ENCODE data around the gene SYNC.
"Not testable (repeated sequence)": the region's sequence is repeated elsewhere in the genome, so short reads cannot be mapped to it uniquely, and the experiment has no call there.

Gene SYNC

DNA sequence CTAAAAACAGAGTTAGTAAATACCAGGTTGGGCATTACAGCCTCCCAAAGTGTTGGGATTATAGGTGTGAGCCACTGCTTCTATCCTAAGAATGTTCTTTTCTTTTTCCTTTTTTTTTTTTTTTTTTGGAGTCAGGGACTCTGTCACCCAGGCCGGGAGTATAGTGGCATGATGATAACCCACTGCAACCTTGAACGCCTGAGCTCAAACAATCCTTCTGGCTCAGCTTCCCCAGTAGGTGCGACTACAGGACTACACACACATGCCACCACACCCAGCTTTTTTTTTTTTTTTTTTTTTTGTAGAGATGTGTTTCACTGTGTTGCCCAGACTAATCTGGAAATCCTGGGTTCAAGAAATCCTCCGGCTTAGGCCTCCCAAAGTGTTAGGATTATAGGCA lies 58.1 kb downstream of the SYNC start:
- no peak for DNase-seq

DNA sequence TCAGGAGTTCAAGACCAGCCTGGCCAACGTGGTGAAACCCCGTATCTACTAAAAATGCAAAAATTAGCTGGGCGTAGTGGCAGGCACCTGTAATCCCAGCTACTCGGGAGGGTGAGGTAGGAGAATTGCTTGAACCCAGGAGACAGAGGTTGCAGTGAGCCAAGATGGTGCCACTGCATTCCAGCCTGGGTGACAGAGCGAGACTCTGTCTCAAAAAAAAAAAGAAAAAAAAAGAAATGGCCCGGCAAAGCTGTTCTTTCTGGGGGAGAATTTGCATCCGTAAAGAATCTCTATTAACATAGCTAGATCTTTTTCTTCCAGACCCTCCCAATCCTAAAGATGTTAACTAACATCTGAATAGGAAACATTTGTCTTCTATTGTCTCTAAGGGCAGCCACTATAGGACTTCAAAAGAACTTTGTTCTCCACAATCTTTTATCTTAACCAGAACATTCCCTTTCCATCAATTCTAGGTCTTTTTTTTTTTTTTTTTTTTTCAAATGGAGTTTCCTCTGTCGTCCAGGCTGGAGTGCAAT lies 60.2 kb downstream of the SYNC start:
- DNase-seq = not testable (repeated sequence)

- no peak for DNase-seq
Measured at GRCh38 chr1:32639489-32640075, 63.0 kb downstream of the SYNC start.

DNA sequence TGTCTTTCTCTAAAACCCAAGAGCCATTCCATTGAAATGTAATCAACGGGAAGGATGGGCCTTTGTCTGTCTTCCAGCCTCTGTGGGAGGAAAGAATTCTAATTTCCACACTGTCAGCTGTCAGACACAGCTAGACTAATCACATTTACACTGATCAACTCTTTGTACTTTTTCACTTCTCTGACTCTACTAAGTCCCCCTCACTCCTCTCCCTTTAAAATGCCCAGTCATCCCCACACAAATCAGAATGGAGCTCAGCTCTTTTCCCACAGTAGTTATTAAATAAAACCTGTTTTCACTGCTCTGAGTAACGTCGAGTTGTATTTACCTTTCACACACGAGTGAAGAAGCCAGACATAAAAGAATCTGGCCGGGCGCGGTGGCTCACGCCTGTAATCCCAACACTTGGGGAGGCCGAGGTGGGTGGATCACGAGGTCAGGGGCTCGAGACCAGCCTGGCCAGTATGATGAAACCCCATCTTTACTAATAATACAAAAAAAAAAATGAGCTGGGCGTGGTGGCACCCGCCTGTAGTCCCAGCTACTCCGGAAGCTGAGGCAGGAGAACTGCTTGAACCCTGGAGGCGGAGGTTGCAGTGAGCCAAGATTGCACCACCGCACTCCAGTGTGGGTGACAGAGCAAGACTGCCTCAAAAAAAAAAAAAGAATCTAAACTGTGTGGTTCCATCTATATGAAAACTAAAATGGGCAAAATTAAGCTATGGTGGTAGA lies 65.5 kb downstream of the SYNC start:
- no peak for DNase-seq

- DNase-seq = no peak
Measured at GRCh38 chr1:32635508-32636277, 66.9 kb downstream of the SYNC start.

- no peak for DNase-seq
Measured at GRCh38 chr1:32632829-32633228, 69.7 kb downstream of the SYNC start.

DNA sequence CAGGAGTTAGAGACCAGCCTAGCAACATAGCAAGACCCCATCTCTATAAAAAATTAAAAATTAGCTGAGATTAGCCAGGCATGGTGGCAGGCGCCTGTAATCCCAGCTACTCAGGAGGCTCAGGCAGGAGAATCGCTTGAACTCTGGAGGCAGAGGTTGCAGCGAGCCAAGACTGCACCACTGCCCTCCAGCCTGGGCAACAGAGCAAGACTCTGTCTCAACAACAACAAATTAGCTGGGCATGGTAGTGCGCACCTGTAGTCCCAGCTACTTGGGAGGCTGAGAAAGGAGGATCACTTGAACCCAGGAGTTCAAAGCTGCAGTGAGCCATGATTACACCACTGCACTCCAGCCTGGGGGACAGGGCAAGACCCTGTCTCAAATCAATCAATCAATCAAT lies 72.4 kb downstream of the SYNC start:
- not testable (repeated sequence) for DNase-seq
